Bronchial epithelial cell (primary cell): Measurements from ENCODE around the gene PRMT1. TPM values are rescaled to one million over a fixed set of nuclear protein-coding genes. Genes with fewer than 3 reads are reported as not detected.

ENCODE experiments used
- DNase-seq: peaks from one replicate; pipeline ENCODE4 v3.0.0-alpha.2; 2010; ENCODE audit warnings: low read depth
- FAIRE-seq: peaks from 2 replicates; lab custom pipeline; 2011; peaks lifted over from hg19 to GRCh38; lab: Jason Lieb, UNC
- H3K27me3 ChIP-seq: 2 replicates; pipeline ENCODE4 v1.5.1; 2011; ENCODE audit warnings: low read length; ENCODE audit not compliant: control insufficient read depth, insufficient read depth
- H3K36me3 ChIP-seq: 2 replicates; pipeline ENCODE4 v1.5.1; 2011; ENCODE audit warnings: low read length; ENCODE audit not compliant: control insufficient read depth, insufficient read depth
- H3K4me3 ChIP-seq: 2 replicates; pipeline ENCODE4 v1.5.1; 2011; ENCODE audit warnings: mild to moderate bottlenecking, low read depth, low read length, control low read depth
- CTCF ChIP-seq: IDR thresholded peaks from 2 replicates; pipeline ENCODE4 v1.5.1; 2011; ENCODE audit warnings: mild to moderate bottlenecking, moderate library complexity, low read length, control low read depth, inconsistent platforms; ENCODE audit not compliant: insufficient read depth, severe bottlenecking
- total RNA-seq: library from RNA; depleted of rRNA; stranded (reverse); fragments of >200 nt; gene quantifications from 2 replicates; pipeline ENCODE4 v1.2.1, GENCODE V29; 2014

Gene PRMT1
- total RNA-seq, 1 donor from 2014 or later: 543 TPM

- Histone ChIP-seq H3K36me3 (peaks cover 26% of the 10 kb centered on the region), H3K4me3 (no peak overlapping the region), H3K27me3 (no peaks in the 10 kb centered on the region)
- FAIRE-seq (no peak), DNase-seq (no peak)
- TF ChIP-seq CTCF: no peak
Observed at GRCh38 chr19:49679771-49680413, 2.8 kb downstream of the PRMT1 start.

GRCh38 chr19:49680421-49681351, 3.6 kb downstream of the PRMT1 start:
- H3K36me3 ChIP-seq: peaks cover 29% of the 10 kb centered on the region
- FAIRE-seq: no peak

GRCh38 chr19:49681830-49682229, 4.8 kb downstream of the PRMT1 start:
- Histone ChIP-seq H3K36me3 (peaks cover 35% of the 10 kb centered on the region), H3K4me3 (no peak overlapping the region), H3K27me3 (no peaks in the 10 kb centered on the region)
- no peak for TF ChIP-seq CTCF
- FAIRE-seq: no peak
- DNase-seq: no peak

More at GRCh38 chr19:49680421-49681351, 3.6 kb downstream of the PRMT1 start:
- TF ChIP-seq CTCF: peak; percentile 100
- peak; percentile 67 for DNase-seq
- Histone ChIP-seq H3K4me3 (no peak overlapping the region), H3K27me3 (no peaks in the 10 kb centered on the region)

GRCh38 chr19:49682274-49682673, 5.2 kb downstream of the PRMT1 start:
- H3K27me3 ChIP-seq: no peaks in the 10 kb centered on the region
- H3K4me3 ChIP-seq: no peak overlapping the region
- no peak for FAIRE-seq

GRCh38 chr19:49683814-49684250, 6.8 kb downstream of the PRMT1 start:
- no peak for FAIRE-seq
- no peak overlapping the region for H3K4me3 ChIP-seq
- H3K27me3 ChIP-seq: no peaks in the 10 kb centered on the region
- no peak for DNase-seq
- TF ChIP-seq CTCF: no peak
- H3K36me3 ChIP-seq: peaks cover 41% of the 10 kb centered on the region

More at GRCh38 chr19:49682274-49682673, 5.2 kb downstream of the PRMT1 start:
- DNase-seq: no peak
- no peak for TF ChIP-seq CTCF
- H3K36me3 ChIP-seq: peaks cover 35% of the 10 kb centered on the region
